ENCODE data around the gene FLOT2.
"Not testable (repeated sequence)": the region's sequence is repeated elsewhere in the genome, so short reads cannot be mapped to it uniquely, and the experiment has no call there.

The FLOT2 gene

GRCh38 chr17:28896884-28897768 is at the start of gene FLOT2:
TSS of gene FLOT2 (minus strand) at chr17:28897733. CDS start at chr17:28897574, 159 bp downstream.
- DNase-seq (ENCODE audit: low read depth) = peak; percentile 52

GRCh38 chr17:28946239-28946638 is 48.7 kb upstream of the FLOT2 start:
- no peak for DNase-seq (ENCODE audit: low read depth)

- no peak for DNase-seq (ENCODE audit: low read depth)
These were observed 47.6 kb upstream of the FLOT2 start for GRCh38 chr17:28944862-28945741.

GRCh38 chr17:28944343-28944742 is 46.8 kb upstream of the FLOT2 start:
- DNase-seq (ENCODE audit: low read depth) = no peak

GRCh38 chr17:28942925-28943324 is 45.4 kb upstream of the FLOT2 start:
- DNase-seq (ENCODE audit: low read depth) = no peak

GRCh38 chr17:28941251-28941650 is 43.7 kb upstream of the FLOT2 start:
- no peak for DNase-seq (ENCODE audit: low read depth)

GRCh38 chr17:28940675-28941074 is 43.1 kb upstream of the FLOT2 start:
- no peak for DNase-seq (ENCODE audit: low read depth)

- no peak for DNase-seq (ENCODE audit: low read depth)
These were observed 42.6 kb upstream of the FLOT2 start for GRCh38 chr17:28940142-28940541.

- no peak for DNase-seq (ENCODE audit: low read depth)
These were observed 41.0 kb upstream of the FLOT2 start for GRCh38 chr17:28938552-28938951.

GRCh38 chr17:28937044-28937729 is 39.7 kb upstream of the FLOT2 start:
- DNase-seq (ENCODE audit: low read depth) = no peak

GRCh38 chr17:28935744-28936460 is 38.4 kb upstream of the FLOT2 start:
- DNase-seq (ENCODE audit: low read depth) = no peak

GRCh38 chr17:28934508-28934907 is 37.0 kb upstream of the FLOT2 start:
- DNase-seq (ENCODE audit: low read depth) = not testable (repeated sequence)

GRCh38 chr17:28929787-28930186 is 32.3 kb upstream of the FLOT2 start:
- no peak for DNase-seq (ENCODE audit: low read depth)

- DNase-seq (ENCODE audit: low read depth) = no peak
These were observed 30.5 kb upstream of the FLOT2 start for GRCh38 chr17:28928061-28928460.

- DNase-seq (ENCODE audit: low read depth) = no peak
These were observed 29.3 kb upstream of the FLOT2 start for GRCh38 chr17:28926786-28927185.

- DNase-seq (ENCODE audit: low read depth) = no peak
These were observed 28.8 kb upstream of the FLOT2 start for GRCh38 chr17:28926366-28926765.

- DNase-seq (ENCODE audit: low read depth) = no peak
These were observed 28.4 kb upstream of the FLOT2 start for GRCh38 chr17:28925912-28926365.

- DNase-seq (ENCODE audit: low read depth) = no peak
These were observed 22.7 kb upstream of the FLOT2 start for GRCh38 chr17:28920201-28920600.

GRCh38 chr17:28918295-28918694 is 20.8 kb upstream of the FLOT2 start:
- DNase-seq (ENCODE audit: low read depth) = no peak

GRCh38 chr17:28917465-28917864 is 19.9 kb upstream of the FLOT2 start:
- DNase-seq (ENCODE audit: low read depth) = no peak

- DNase-seq (ENCODE audit: low read depth) = no peak
These were observed 19.5 kb upstream of the FLOT2 start for GRCh38 chr17:28917029-28917428.

Measured in activated T-cell treated with anti-CD3 and anti-CD28 coated beads for 48 hours (primary cell).